Heart right ventricle (tissue), 16 donors: Measurements from ENCODE around the gene TMEM203. TPM values are rescaled to one million over a fixed set of nuclear protein-coding genes. Genes with fewer than 3 reads are reported as not detected.

ENCODE experiments used
- ATAC-seq, 8 donors: fragments of 200-7000 bp; cut with Tn5 transposase; one replicate each; pipeline ENCODE4 v1.9.1; 2020; ENCODE audit warnings: mild to moderate bottlenecking in 8 of 8, moderate library complexity in 8 of 8, moderate number of reproducible peaks in 1 of 8
- DNase-seq, 2 donors: peaks; one replicate each; pipeline ENCODE4 v3.0.0-alpha.2; 2020
- H3K27ac ChIP-seq, 10 donors: fragments of 200-600 bp; sonication (generic) in 2 of 10; one replicate each; pipeline versions ENCODE4 v1.5.0 to v1.8.0; 2020 to 2022; ENCODE audit warnings: mild to moderate bottlenecking in 3 of 10
- H3K27me3 ChIP-seq, 7 donors: fragments of 200-600 bp; one replicate each; pipeline ENCODE4 v1.8.0; 2021 to 2022; ENCODE audit warnings: mild to moderate bottlenecking in 2 of 7
- H3K36me3 ChIP-seq, 9 donors: fragments of 200-600 bp; sonication (generic) in 1 of 9; one replicate each; pipeline versions ENCODE4 v1.5.0 to v1.8.0; 2020 to 2022; ENCODE audit warnings: mild to moderate bottlenecking in 2 of 9
- H3K4me1 ChIP-seq, 9 donors: fragments of 200-600 bp; sonication (generic) in 1 of 9; one replicate each; pipeline versions ENCODE4 v1.5.0 to v1.8.0; 2020 to 2022; ENCODE audit warnings: mild to moderate bottlenecking in 4 of 9
- H3K4me3 ChIP-seq, 10 donors: fragments of 200-600 bp; sonication (generic) in 2 of 10; one replicate each; pipeline versions ENCODE4 v1.5.0 to v1.8.0; 2020 to 2022; ENCODE audit warnings: mild to moderate bottlenecking in 7 of 10, moderate library complexity in 2 of 10
- H3K9me3 ChIP-seq, 11 donors: fragments of 200-600 bp in 10 of 11; sonication (generic) in 2 of 11; one replicate each; pipeline versions ENCODE4 v1.5.0 to v1.8.0; 2013 to 2022; ENCODE audit warnings: mild to moderate bottlenecking in 2 of 11, control low read depth in 1 of 11, moderate library complexity in 1 of 11
- WGBS, 2 donors: extraction: QIAGEN DNeasy Blood & Tissue Kit; methylation state at CpG; one replicate each; pipeline ENCODE4 v1.1.7; 2013; ENCODE audit warnings: inconsistent platforms in 1 of 2; 5-methylcytosine and 5-hydroxymethylcytosine counted together
- intact Hi-C, 10 donors: fragments of 100-400 bp; cut with DNase I; formaldehyde crosslinking; loops; one replicate each; pipeline versions ENCODE4 v1.11.1 to v1.14.2; 2022
- polyA plus RNA-seq, 2 donors: library from polyadenylated mRNA; stranded (reverse); fragments of 200-250 nt; gene quantifications; one replicate each; pipeline ENCODE4 v1.2.3, GENCODE V29; 2013
- total RNA-seq, 10 donors: library from RNA; stranded (reverse); fragmentation: NEBNext Ultra II Directional in 3 of 10; extraction: Animal tissue kit (Norgen Biotek cat#: 25700) in 3 of 10; gene quantifications; one replicate each; pipeline versions ENCODE4 v1.2.1 to v1.2.4, GENCODE V29; 2021 to 2023
- TF ChIP-seq, protein P1 (sequence below), 9 donors: fragments of 200-600 bp; sonication (generic) in 2 of 9; IDR thresholded peaks; one replicate each; pipeline versions ENCODE4 v1.5.0 to v1.8.0; 2021 to 2022; ENCODE audit warnings: antibody characterized with exemption in 9 of 9, mild to moderate bottlenecking in 5 of 9, moderate library complexity in 1 of 9
- donor health status: Arrhythmogenic right ventricular cardiomyopathy.
- donor health status: ischemic (EF 13 %, LVEDD 7.1; RV severe dilation, severe dysfunction).
- donor health status: healthy with polysubstance abuse.
- donor health status: DM: no; HTN: yes; CAD: no.
- donor health status: DM: no; HTN: no; CAD: no.
- donor health status: ischemic (EF 25% LVEDD 6.9; RV normal size, moderate dysfunction).
- donor health status: ischemic (EF 25% LVEDD 5.7; RV mildly dilated, moderate dysfunction).
- donor health status: healthy.
- donor health status: DM: yes; HTN: yes; CAD: no.
- donor health status: Ischemic cardiomyopathy.
- donor health status: ischemic (EF 35%, LVEDD 5.7; RV mildly dilated, moderate dysfunction).
- donor health status: nonischemic (EF 11% LVEDD 7.7; RV severe dilation, severe dysfunction).
- donor health status: DM: yes; HTN: yes; CAD: no.
- donor health status: PGD.
- donor health status: ischemic (EF 29% LVEDD 5.4; RV normal size, mild dysfunction).
- donor health status: nonischemic (EF 23%, LVEDD 6.1; RV moderate dilation, normal function).

The TMEM203 gene
- total and polyA plus RNA-seq, 12 donors = 36.4 to 51.2 (median 41.7) TPM

DNA sequence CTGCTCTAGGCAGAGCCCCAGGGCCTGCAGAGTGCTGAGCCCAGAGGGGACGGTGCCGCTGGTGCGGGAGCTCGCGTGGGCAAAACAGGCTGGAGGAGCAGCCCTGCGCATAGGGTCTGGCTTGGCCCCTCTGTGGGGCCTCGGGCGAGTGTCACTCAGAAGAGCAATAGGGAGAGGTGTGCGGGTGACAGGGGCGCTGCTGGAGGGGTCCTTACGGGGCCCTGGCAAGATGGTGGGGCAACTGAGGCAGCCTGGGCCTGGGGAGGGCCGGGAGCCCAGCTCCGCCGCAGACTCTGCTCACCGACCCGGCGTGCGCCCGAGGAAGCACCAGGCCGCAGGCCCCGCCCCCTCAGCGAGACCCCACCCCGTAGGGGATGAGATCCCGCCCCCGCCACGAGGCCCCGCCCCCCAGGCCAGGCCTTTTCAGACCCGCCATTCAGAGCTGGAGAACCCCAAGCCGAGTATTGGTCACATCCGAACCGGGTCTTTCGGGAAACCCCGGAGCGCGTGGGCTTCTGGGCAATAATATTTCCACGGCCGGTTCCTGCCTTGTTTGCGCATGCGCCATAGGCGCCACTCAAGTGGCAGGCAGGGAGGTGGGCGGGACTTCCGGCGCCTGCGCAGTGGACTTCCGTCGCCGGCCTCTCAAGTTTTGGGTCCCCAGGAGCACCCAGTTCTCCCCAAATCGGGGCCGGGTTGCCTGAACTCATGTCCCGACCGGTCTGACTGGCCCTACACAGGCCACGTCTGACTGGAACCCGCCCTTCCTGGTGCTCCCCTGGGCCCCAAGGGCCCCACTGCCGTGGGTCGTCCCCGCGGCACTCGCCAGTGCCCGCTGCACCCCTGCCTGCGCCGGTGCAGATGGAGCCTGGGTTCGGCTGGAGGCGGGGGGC, 17.9 kb upstream of the TMEM203 start:
- peak; percentile 90 to 97 (median 95) for ATAC-seq
- Histone ChIP-seq H3K9me3 (no peaks in the 10 kb centered on the region), H3K27me3 (peaks cover 0 to 8% (median 4%) of the 10 kb centered on the region in 7 donors), H3K4me3 (peak overlapping the region; percentile 64 to 94 (median 76)), H3K4me1 (peaks cover 14 to 46% (median 32%) of the 10 kb centered on the region in 9 donors), H3K36me3 (no peaks in the 10 kb centered on the region), H3K27ac (peak overlapping the region; percentile 70 to 96 (median 92))
- 1% methylated on average over 63 of the region's 63 CpGs for WGBS, 2 donors
- TF ChIP-seq, protein P1, sequence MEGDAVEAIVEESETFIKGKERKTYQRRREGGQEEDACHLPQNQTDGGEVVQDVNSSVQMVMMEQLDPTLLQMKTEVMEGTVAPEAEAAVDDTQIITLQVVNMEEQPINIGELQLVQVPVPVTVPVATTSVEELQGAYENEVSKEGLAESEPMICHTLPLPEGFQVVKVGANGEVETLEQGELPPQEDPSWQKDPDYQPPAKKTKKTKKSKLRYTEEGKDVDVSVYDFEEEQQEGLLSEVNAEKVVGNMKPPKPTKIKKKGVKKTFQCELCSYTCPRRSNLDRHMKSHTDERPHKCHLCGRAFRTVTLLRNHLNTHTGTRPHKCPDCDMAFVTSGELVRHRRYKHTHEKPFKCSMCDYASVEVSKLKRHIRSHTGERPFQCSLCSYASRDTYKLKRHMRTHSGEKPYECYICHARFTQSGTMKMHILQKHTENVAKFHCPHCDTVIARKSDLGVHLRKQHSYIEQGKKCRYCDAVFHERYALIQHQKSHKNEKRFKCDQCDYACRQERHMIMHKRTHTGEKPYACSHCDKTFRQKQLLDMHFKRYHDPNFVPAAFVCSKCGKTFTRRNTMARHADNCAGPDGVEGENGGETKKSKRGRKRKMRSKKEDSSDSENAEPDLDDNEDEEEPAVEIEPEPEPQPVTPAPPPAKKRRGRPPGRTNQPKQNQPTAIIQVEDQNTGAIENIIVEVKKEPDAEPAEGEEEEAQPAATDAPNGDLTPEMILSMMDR (IDR thresholded peaks at IDR 0.05) = no peak
- peak; percentile 96 to 98 for DNase-seq
- intact Hi-C loops = loop anchor here in 7 of 10 donors (1.0 to 5.0 kb wide), 5 partner anchors 17 to 36 kb away; partner anchors contain the start of genes ANAPC2 (in 6 of the 7), SSNA1 (in 6 of the 7), TPRN (in 1 of the 7) and TUBB4B (in 1 of the 7)

DNA sequence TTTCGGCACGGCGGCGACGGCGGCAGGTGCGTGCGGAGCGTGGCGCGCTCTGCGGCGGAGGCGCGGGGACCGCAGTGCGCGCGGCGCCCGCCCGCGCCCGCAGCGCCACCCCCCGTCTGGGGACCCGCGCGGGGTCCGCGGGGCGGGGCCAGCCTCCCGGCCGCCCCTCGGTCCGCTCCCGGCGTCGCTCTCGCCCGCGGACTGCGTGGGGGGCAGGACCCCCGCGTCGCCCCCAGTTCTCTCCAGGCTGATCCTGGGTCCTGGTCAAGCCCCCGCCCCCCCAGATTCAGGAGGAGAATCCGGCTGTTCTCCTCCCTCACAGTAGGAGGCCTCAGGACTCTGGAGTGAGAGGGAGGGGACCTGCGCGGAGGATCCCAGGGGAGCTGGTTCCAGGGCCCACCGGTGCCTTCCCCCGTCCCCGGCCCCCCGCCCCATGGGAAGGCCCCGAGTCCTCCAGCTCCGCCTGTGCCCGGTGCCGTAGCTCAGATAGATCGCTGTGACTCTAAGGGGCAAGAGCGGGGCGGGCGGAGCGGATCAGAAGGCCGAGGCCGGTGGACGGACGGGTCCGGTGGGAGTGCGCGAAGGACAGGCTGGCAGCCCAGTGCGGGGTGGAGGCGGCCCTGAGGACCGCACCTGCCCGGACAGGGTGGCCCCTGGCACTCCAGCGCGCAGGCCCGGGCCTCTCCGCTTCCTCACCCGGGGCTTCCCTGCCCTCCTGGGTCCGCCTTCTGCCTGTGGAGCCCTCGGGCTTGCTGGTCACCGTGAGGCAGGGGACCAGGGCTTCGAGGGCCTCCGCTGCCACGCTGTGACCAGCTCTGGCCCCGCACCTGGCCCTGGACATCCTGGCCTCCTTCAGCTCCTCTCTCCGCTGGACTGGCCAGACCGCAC, 17.0 kb upstream of the TMEM203 start, which contains the start of gene RNF208:
TSS of gene RNF208 (minus strand) at position 51 of the 888 bp plus-strand sequence. CDS start 1,028 bp downstream, outside the sequence.
- peak; percentile 1 to 12 (median 3) for ATAC-seq
- TF ChIP-seq, protein P1 (IDR thresholded peaks at IDR 0.05) = peak in 1 of 9 donors; percentile 5
- no peaks in the 10 kb centered on the region for H3K36me3 ChIP-seq
- intact Hi-C loops = loop anchor here in 7 of 10 donors (1.0 to 5.0 kb wide), 5 partner anchors 18 to 35 kb away; partner anchors contain the start of genes ANAPC2 (in 6 of the 7), SSNA1 (in 6 of the 7), TPRN (in 1 of the 7) and TUBB4B (in 1 of the 7)
- peak within 1 kb of the TSS; percentile 70 to 96 (median 92) for H3K27ac ChIP-seq
- H3K4me3 ChIP-seq = peak within 1 kb of the TSS; percentile 44 to 94 (median 71)
- H3K4me1 ChIP-seq = peaks cover 17 to 52% (median 37%) of the 10 kb centered on the region in 9 donors
- WGBS, 2 donors = 5% methylated on average over 57 to 81 of the region's 88 CpGs
- DNase-seq = peak in 1 of 2 donors; percentile 45
- H3K27me3 ChIP-seq = peaks cover 0 to 5% (median 0%) of the 10 kb centered on the region in 7 donors
- H3K9me3 ChIP-seq = no peaks in the 10 kb centered on the region

- Histone ChIP-seq H3K4me3 (peak overlapping the region; percentile 18 to 64 (median 50)), H3K27me3 (peaks cover 0 to 5% (median 0%) of the 10 kb centered on the region in 7 donors), H3K4me1 (peaks cover 17 to 54% (median 37%) of the 10 kb centered on the region in 9 donors), H3K36me3 (peaks cover 0 to 2% (median 0%) of the 10 kb centered on the region in 9 donors), H3K27ac (peak overlapping the region in 9 of 10 donors; percentile 36 to 78 (median 62)), H3K9me3 (no peaks in the 10 kb centered on the region)
- WGBS, 2 donors = 6% methylated on average over 54 to 61 of the region's 61 CpGs
- TF ChIP-seq, protein P1 (IDR thresholded peaks at IDR 0.05) = no peak
- ATAC-seq (no peak), DNase-seq (no peak)
- intact Hi-C loops = loop anchor here in 6 of 10 donors (2.0 to 5.0 kb wide), 4 partner anchors 19 to 34 kb away; partner anchors contain the start of genes ANAPC2 (in 5 of the 6), SSNA1 (in 5 of the 6), TPRN (in 1 of the 6) and TUBB4B (in 1 of the 6)
These were observed 16.2 kb upstream of the TMEM203 start for GRCh38 chr9:137221506-137222111.
